PC-9 (cell line): Measurements from ENCODE around the gene ATP2B3. TPM values are rescaled to one million over a fixed set of nuclear protein-coding genes. Genes with fewer than 3 reads are reported as not detected.

ENCODE experiments used
- BruUV-seq: library from RNA; stranded (reverse); fragments of 400-500 nt; replicated peaks from 2 replicates; lab custom pipeline; 2021; lab: Mats Ljungman, UMichigan
- CTCF ChIA-PET: fragments of 300-600 bp; sonication (Branson Sonifier 250); formaldehyde crosslinking; loops from one replicate; lab custom pipeline; 2022; ENCODE audit warnings: antibody characterized with exemption; lab: Charles Lee
- POLR2A ChIA-PET: fragments of 300-600 bp; sonication (Branson Sonifier 250); formaldehyde crosslinking; loops from one replicate; lab custom pipeline; 2022; ENCODE audit warnings: antibody characterized with exemption; ENCODE audit not compliant: unreplicated experiment; lab: Charles Lee
- DNase-seq, 2 experiments: peaks; one replicate each; pipeline versions ENCODE4 v3.0.0 to v3.0.0-alpha.2; 2015 to 2022; ENCODE audit warnings: mixed read lengths in 1 of 2
- H2AFZ ChIP-seq: fragments of 200-600 bp; sonication (generic); 2 replicates; pipeline ENCODE4 v1.8.1; 2017; ENCODE audit warnings: antibody characterized with exemption
- H3F3A ChIP-seq: fragments of 200-600 bp; sonication (generic); 2 replicates; pipeline ENCODE4 v1.8.1; 2017; ENCODE audit warnings: antibody characterized with exemption, mild to moderate bottlenecking, low read depth; ENCODE audit not compliant: insufficient read depth
- H3K27ac ChIP-seq: fragments of 200-600 bp; sonication (generic); 2 replicates; pipeline ENCODE4 v1.6.1; 2016; ENCODE audit warnings: mixed run types
- H3K27me3 ChIP-seq: fragments of 200-600 bp; sonication (generic); 2 replicates; pipeline ENCODE4 v1.6.1; 2016; ENCODE audit warnings: low read depth, mixed run types; ENCODE audit not compliant: insufficient read depth
- H3K36me3 ChIP-seq: fragments of 200-600 bp; sonication (generic); 2 replicates; pipeline ENCODE4 v1.6.1; 2016; ENCODE audit warnings: low read depth, mixed run types
- H3K4me1 ChIP-seq: fragments of 200-600 bp; sonication (generic); replicated peaks from 2 replicates; pipeline ENCODE4 v1.6.1; 2016; ENCODE audit warnings: mixed run types; ENCODE audit not compliant: insufficient read depth
- H3K4me2 ChIP-seq: fragments of 200-600 bp; sonication (generic); 2 replicates; pipeline ENCODE4 v1.6.1; 2017; ENCODE audit warnings: mixed run types
- H3K4me3 ChIP-seq: fragments of 200-600 bp; sonication (generic); 2 replicates; pipeline ENCODE4 v1.6.1; 2016; ENCODE audit warnings: mixed run types
- H3K79me2 ChIP-seq: fragments of 200-600 bp; sonication (generic); 2 replicates; pipeline ENCODE4 v1.6.1; 2017; ENCODE audit warnings: low read depth, mixed run types
- H3K9me2 ChIP-seq: fragments of 200-600 bp; sonication (generic); 2 replicates; pipeline ENCODE4 v1.8.1; 2017; ENCODE audit warnings: mild to moderate bottlenecking; ENCODE audit not compliant: insufficient read depth
- H3K9me3 ChIP-seq: fragments of 200-600 bp; sonication (generic); 2 replicates; pipeline ENCODE4 v1.8.1; 2016; ENCODE audit warnings: low read depth; ENCODE audit not compliant: insufficient read depth
- H4K20me1 ChIP-seq: fragments of 200-600 bp; sonication (generic); 2 replicates; pipeline ENCODE4 v1.8.1; 2017; ENCODE audit not compliant: insufficient read depth
- CTCF ChIP-seq: fragments of 200-600 bp; sonication (generic); conservative IDR thresholded peaks from 2 replicates; pipeline ENCODE4 v1.6.1; 2017; ENCODE audit warnings: mixed run types, antibody characterized with exemption, mild to moderate bottlenecking, moderate library complexity
- EZH2 ChIP-seq: fragments of 200-600 bp; sonication (generic); IDR thresholded peaks from 2 replicates; pipeline ENCODE4 v1.8.0; 2017; ENCODE audit warnings: antibody characterized with exemption, low read depth
- intact Hi-C: fragments of 100-400 bp; cut with micrococcal nuclease; formaldehyde crosslinking; loops from one replicate; pipeline ENCODE4 v1.10.0; 2022; ENCODE audit not compliant: unreplicated experiment
- total RNA-seq: library from RNA; stranded (reverse); gene quantifications from 2 replicates; pipeline ENCODE4 v1.2.3, GENCODE V29; 2021

Gene ATP2B3
- total RNA-seq, 1 experiment from 2014 or later, result not detected

GRCh38 chrX:153511784-153512500 lies 5.5 kb upstream of the ATP2B3 start:
- intact Hi-C loops, result no loop called here
- no peak for DNase-seq
- no peaks in the 10 kb centered on the region for H3K36me3 ChIP-seq
- no peaks in the 10 kb centered on the region for H4K20me1 ChIP-seq
- H3K9me2 ChIP-seq, result no peaks in the 10 kb centered on the region
- TF ChIP-seq CTCF, result no peak
- no peak for TF ChIP-seq EZH2
- H3F3A ChIP-seq, result no peaks in the 10 kb centered on the region
- no peak overlapping the region for H2AFZ ChIP-seq
- no peaks in the 10 kb centered on the region for H3K9me3 ChIP-seq
- H3K79me2 ChIP-seq, result no peaks in the 10 kb centered on the region
- no peak overlapping the region for H3K4me3 ChIP-seq
- H3K4me2 ChIP-seq, result no peak overlapping the region
- CTCF ChIA-PET, result no interaction called here
- POLR2A ChIA-PET, result no interaction called here
- H3K27ac ChIP-seq, result no peak overlapping the region
- H3K27me3 ChIP-seq, result 0 out of 2 replicates have a peak, but pooled peaks cover 5% of the 10 kb centered on the region
- H3K4me1 ChIP-seq, result no peaks in the 10 kb centered on the region
- BruUV-seq, result no TSS peak

GRCh38 chrX:153512501-153512893 lies 4.9 kb upstream of the ATP2B3 start:
- Histone ChIP-seq H3K4me2 (no peak overlapping the region), H3K27ac (no peak overlapping the region), H3K4me1 (no peaks in the 10 kb centered on the region), H3K27me3 (0 out of 2 replicates have a peak, but pooled peaks cover 5% of the 10 kb centered on the region), H3K9me2 (no peaks in the 10 kb centered on the region), H3K79me2 (no peaks in the 10 kb centered on the region), H3K9me3 (no peaks in the 10 kb centered on the region), H3K36me3 (no peaks in the 10 kb centered on the region), H4K20me1 (no peaks in the 10 kb centered on the region), H3F3A (no peaks in the 10 kb centered on the region), H3K4me3 (no peak overlapping the region), H2AFZ (no peak overlapping the region)
- intact Hi-C loops, result no loop called here
- BruUV-seq, result no TSS peak
- ChIA-PET POLR2A (no interaction called here), CTCF (no interaction called here)
- no peak for DNase-seq
- no peak for TF ChIP-seq EZH2
- no peak for TF ChIP-seq CTCF

DNA sequence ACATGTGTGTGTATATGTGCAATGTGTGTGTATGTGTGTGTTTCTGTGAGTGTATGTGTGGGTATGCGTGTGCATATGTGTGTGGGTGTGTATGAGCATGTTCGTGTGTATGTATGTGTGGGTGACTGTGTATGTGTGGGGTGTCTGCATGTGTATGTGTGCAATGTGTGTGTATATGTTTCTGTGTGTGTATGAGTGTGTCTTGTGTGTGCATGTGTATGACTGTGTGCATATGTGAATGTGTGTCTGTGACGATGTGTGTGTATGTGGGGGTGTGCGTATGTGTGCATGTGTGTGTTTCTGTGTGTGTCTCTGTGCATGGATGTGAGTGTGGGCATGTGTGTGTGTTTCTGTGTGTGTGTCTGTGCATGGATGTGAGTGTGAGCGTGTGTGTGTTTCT lies 4.2 kb upstream of the ATP2B3 start:
- ChIA-PET POLR2A (no interaction called here), CTCF (no interaction called here)
- DNase-seq, result no peak
- intact Hi-C loops, result no loop called here
- Histone ChIP-seq H3K79me2 (no peaks in the 10 kb centered on the region), H3K27me3 (peaks cover 6% of the 10 kb centered on the region; the same call in 1 of the 2 replicates), H3K4me1 (no peaks in the 10 kb centered on the region), H3K27ac (no peak overlapping the region), H3K4me3 (no peak overlapping the region), H2AFZ (no peak overlapping the region), H3F3A (no peaks in the 10 kb centered on the region), H4K20me1 (no peaks in the 10 kb centered on the region), H3K36me3 (no peaks in the 10 kb centered on the region), H3K4me2 (no peak overlapping the region), H3K9me3 (no peaks in the 10 kb centered on the region), H3K9me2 (no peaks in the 10 kb centered on the region)
- TF ChIP-seq EZH2, result no peak
- TF ChIP-seq CTCF, result no peak
- BruUV-seq, result no TSS peak
